Gastrocnemius medialis (tissue), 4 donors: ENCODE results near the gene AP3S1.

Experiments used
- CTCF ChIP-seq, 5 experiments: fragments of 450-650 bp in 3 of 5; fragments of 200-600 bp in 2 of 5; sonication (generic) in 2 of 5; IDR thresholded peaks in 4 of 5; conservative IDR thresholded peaks in 1 of 5; 1 replicate in 4 of 5; 2 replicates in 1 of 5; pipeline ENCODE4 v1.5.1; 2016 to 2019; ENCODE audit warnings: antibody characterized with exemption in 5 of 5, mild to moderate bottlenecking in 3 of 5, moderate library complexity in 3 of 5
- POLR2A ChIP-seq, 2 donors: fragments of 450-650 bp; IDR thresholded peaks; one replicate each; pipeline ENCODE4 v1.6.1; 2017; ENCODE audit warnings: antibody characterized with exemption in 2 of 2, mild to moderate bottlenecking in 2 of 2, moderate library complexity in 2 of 2

GRCh38 chr5:115934388-115934974 lies 92.7 kb downstream of the AP3S1 start:
- no peak for TF ChIP-seq POLR2A (IDR thresholded peaks at IDR 0.05)
- TF ChIP-seq CTCF (IDR thresholded peaks at IDR 0.05 in 4 of 5, conservative IDR thresholded peaks at IDR 0.05 in 1 of 5), result no peak
